A549 treated with ZK216348 at 1 μM for 4 hours (cell line): ENCODE measurements around the gene KRTAP8-1. TPM values are rescaled to one million over a fixed set of nuclear protein-coding genes. Genes with fewer than 3 reads are reported as not detected.

ENCODE experiments used
- total RNA-seq: library from RNA; stranded (reverse); fragments of 200-300 nt; extraction: Qiagen RNA extraction; gene quantifications from 5 replicates; pipeline ENCODE4 v1.2.3, GENCODE V29; 2022; ENCODE audit warnings: low read depth

The KRTAP8-1 gene
- total RNA-seq, result not detected in 5 replicates

GRCh38 chr21:30813174-30813573, at the start of gene KRTAP8-1:
Gene KRTAP8-1 (minus strand): TSS chr21:30813274. CDS start chr21:30813220, 54 bp downstream.

GRCh38 chr21:30829659-30830058, 16.6 kb upstream of the KRTAP8-1 start, which contains the start of gene KRTAP7-1:
Gene KRTAP7-1 (minus strand): TSS chr21:30829759. CDS start chr21:30829698, 61 bp downstream.

Other genes starting within 250 kb of the KRTAP8-1 start
- not detected in 5 replicates for gene KRTAP22-2, start 222.9 kb downstream of the KRTAP8-1 start, total RNA-seq
- not detected in 5 replicates for gene KRTAP6-3, start 220.8 kb downstream of the KRTAP8-1 start, total RNA-seq
- not detected in 5 replicates for gene KRTAP6-2, start 214.4 kb downstream of the KRTAP8-1 start, total RNA-seq
- not detected in 5 replicates for gene KRTAP22-1, start 212.2 kb downstream of the KRTAP8-1 start, total RNA-seq
- gene KRTAP6-1, start 199.3 kb downstream of the KRTAP8-1 start, total RNA-seq, result not detected in 5 replicates
- gene KRTAP20-1, start 196.8 kb downstream of the KRTAP8-1 start, total RNA-seq, result not detected in 5 replicates
- gene KRTAP20-4, start 192.6 kb downstream of the KRTAP8-1 start, total RNA-seq, result not detected in 5 replicates
- not detected in 5 replicates for gene KRTAP20-2, start 178.1 kb downstream of the KRTAP8-1 start, total RNA-seq
- not detected in 5 replicates for gene KRTAP20-3, start 170.4 kb downstream of the KRTAP8-1 start, total RNA-seq
- not detected in 5 replicates for gene KRTAP21-3, start 94.5 kb downstream of the KRTAP8-1 start, total RNA-seq
- gene KRTAP21-2, start 66.0 kb downstream of the KRTAP8-1 start, total RNA-seq, result not detected in 5 replicates
- not detected in 5 replicates for gene KRTAP21-1, start 57.8 kb downstream of the KRTAP8-1 start, total RNA-seq
- gene KRTAP7-1, start 16.5 kb upstream of the KRTAP8-1 start, total RNA-seq, result not detected in 5 replicates
- not detected in 5 replicates for gene KRTAP11-1, start 68.3 kb upstream of the KRTAP8-1 start, total RNA-seq
- not detected in 5 replicates for gene KRTAP19-8, start 225.2 kb upstream of the KRTAP8-1 start, total RNA-seq